ENCODE data around the gene SLX4IP.

Gene SLX4IP

DNA sequence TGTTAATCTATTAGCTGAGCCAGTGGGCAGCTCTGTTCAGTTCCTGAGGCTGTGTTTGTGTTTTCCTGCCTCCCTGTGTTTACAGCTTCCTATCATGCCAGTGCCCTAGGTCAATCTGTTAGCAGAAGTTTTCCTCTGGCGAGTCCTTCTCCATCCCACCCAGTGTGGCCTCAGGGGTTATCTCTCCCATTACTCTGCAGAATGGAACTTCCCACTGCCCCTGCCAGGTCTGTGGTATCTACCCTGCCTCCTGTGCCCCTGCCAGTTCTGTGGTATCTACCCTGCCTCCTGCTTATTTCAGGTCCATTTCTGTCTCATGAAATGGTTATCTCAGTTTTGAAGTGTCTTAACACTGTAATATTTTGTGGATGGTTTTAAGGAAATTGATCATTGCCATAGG, 63.1 kb downstream of the SLX4IP start:
- no peak for DNase-seq

DNA sequence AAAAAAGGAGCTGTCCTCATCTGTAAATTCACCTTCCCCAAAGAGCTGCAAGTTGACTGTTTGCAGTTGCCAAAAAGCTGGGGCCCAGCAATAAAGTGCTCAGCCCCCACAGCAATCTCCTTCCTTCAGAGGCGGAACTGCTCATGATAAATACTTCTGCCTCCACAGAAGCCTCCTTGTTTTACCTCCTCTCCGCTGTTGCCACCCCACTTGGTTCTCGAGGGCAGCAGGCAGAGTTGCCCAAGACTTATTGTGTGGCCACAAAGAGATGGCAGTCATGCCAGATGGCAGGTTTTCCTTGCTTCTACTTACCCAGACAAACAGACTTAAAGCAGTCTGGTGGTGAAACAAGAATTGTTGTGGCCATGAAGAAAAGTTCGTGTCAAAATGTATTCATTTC, 66.3 kb downstream of the SLX4IP start:
- no peak for DNase-seq

DNA sequence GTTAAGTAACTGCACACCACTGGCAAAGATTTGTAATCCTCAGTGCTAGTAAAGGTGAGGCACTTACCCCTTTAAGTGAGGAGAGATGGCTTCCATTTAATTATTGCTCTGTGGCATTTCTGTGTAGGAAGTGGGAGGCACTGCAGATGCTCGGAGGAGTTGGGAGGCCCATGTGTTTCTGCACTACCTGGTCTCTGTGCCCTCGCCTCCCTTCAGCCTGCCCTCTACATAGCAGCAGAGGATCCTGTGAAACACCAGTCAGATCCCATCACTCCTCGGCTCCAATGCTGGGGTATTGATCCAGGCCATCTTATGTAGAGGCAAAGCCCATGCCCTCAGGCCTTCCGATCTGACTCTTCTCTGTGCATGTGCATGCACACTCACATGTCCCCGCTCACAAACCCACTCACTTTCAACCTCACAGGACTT, 67.0 kb downstream of the SLX4IP start:
- DNase-seq: no peak

DNA sequence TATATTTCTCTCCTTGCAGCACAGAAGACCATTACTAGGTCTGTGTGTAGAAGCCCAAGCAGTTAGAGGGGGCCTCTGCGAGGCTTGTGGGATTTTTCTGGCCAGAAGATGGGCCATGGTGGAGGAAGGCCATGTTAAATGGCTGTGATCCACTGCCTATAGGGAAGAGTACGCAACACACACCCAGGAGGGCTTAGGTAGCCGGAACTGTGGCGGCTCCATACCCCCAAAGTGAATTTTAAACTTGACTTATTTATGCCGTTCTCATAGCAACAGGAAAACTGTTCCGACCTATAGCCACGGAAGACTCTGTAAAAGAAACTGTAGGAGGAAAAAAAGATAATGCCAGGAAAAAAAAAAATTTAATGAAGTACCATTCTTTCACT, 69.5 kb downstream of the SLX4IP start:
- DNase-seq: no peak

DNA sequence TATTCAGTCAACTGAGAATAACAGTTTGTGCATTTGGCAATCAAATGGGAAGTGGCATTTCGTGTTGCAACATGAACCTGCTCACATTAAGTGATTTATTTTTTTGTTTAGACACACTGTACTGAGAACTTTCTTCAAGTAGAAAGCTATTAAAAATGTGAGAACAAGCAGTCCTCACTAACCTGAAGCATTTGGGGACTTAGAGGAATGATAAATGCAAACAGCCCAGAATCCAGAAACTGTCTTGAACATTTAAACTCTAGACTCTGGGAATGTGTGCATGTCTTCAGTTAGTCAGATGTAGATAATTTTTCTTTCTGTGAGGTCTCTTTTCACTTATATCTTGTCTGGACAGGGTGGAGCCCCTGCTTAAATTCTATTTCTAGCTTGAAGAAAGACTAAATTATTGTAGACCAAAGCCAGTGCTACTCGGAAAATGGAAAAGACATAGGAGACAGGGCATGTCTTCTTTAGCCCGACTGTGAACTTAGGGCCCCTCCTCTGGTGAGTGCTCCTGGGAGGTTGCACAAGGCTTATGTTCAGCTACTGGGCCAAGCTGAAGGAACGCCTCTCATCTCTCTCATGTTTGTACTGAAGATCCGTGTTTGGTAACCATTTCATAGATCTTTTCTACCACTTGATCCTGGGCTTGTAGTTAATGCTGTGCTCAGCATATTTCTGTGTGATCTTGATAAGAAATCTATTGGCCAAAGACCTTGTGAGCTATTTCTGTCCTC, 70.1 kb downstream of the SLX4IP start:
- no peak for DNase-seq

DNA sequence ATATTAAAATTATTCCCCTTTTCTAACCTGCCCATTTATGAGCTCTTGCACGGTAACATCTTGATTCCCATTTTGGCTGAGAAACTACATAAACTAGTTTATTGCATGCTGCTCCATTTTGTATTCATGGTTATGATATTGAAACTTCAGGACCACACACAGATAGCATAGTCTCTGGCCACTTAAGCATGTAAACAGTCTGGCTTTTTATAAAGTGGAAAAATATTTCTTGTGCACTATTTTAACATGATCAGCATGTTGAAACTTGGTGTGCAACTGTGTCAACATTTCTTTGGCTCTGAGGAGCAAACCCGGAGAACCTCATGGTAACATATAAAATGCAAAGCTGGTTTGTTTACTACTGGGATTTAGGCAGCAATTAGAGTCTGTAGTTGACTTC, 70.7 kb downstream of the SLX4IP start:
- no peak for DNase-seq

DNA sequence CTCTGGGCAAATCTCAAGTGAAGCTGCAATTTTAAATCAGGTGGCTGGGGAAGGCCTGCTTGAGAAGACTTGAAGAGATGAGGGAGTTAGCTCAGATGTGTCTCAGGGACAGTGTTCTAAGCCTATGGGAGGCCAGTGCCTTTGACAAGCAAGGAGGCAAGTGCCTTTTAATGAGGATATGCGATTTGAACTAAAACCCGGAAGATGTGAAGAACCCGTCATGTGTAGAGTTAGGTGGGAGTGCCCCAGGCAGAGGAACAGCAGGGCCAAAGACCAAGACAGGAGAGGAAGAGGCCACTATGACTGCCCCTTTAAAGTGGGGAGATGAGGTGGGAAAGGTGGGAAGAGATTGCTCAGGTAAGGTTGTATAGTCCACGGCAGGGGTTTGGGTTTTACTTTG, 71.9 kb downstream of the SLX4IP start:
- DNase-seq: no peak

DNA sequence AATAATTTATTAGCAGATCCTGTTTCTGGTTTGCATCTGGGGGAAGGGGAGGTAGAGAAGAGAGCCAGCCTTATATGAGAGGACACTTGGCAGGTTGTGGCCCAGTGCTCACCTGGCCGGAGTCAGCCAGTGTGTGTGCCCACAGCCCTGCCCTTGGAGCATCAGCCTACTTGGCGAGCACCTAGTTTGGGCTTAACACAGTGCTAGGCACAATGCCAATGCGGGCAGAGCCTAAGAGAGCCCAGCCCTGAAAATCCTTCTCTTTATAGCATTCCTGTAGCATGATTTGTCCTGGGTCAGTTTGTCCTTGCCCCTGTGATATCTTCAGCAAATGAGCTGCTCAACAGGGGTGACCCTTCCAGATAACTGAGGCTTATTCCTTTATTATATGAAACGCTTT, 73.0 kb downstream of the SLX4IP start:
- no peak for DNase-seq

DNA sequence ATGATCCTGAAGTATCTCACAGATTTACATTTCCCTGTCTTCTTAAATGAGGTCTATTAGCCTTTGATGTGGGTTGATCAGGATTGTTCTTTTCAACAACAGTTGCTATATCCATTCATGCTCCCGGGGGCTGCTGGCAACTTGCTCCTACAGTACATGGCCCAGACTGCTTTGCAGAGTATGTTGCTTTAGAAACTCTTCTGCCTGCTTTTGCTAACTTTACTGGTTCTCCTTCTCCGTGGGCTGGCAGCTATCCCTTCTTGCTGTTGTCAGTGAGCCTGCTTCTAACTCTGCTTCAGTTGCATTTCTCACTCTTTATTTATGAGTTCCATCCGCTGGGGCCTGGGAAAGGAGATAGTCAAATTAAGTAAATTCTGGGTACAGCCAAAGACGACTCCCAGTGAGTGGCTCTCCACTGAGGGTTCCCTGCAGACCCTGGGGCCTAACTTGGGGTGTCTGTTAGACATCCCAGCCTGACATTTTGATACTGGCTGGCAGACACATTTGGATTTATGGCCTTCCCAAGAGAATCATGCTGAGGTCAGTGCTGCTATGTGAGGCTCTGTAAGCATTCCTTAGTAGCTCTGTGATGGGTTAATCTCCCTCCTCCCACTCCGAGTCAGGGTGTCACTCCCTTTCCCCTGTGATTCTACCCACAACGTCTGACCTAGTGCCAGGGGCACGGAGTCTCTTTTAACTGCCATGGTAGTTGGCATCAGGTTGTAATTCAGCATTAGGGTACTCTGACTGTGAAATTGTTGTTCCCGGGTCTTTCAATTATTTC, 73.6 kb downstream of the SLX4IP start:
- DNase-seq: no peak

DNA sequence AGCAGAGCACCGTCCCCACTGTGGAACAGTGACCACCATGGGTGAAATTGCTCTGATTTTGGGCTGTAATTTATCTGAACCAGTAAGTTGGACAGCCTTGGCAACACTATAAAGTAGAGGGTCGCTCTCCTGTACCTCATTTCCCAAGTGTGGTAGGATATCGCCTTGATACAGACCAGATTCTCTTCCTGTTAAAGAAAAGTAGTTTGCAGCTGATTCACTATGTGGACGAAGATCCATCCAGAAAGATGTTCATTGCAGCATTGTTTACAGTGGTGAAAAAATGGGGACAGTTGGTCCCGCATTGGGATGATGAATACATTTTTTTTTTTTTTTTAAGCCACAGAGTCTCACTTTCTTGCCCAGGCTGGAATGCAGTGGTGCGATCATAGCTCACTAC, 74.3 kb downstream of the SLX4IP start:
- no peak for DNase-seq

DNA sequence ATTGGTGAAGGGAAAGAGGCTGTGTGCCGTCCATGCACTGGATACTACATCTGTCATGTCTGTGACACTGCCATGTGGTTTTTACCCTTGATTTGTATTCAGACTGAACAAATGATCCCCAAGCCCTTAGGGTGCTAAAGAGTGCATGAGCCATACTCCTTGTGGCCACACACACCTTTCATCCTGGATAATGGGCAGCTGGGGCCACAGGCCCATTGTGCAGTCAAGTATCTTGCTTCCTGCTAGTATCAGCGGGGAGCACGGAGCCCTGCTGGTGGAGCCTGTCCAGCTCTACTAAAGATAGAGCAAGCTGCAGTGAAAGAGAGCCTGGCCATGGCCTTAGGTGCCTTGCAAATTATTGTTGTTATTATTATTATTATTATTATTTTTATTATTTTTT, 75.1 kb downstream of the SLX4IP start:
- DNase-seq: no peak

DNA sequence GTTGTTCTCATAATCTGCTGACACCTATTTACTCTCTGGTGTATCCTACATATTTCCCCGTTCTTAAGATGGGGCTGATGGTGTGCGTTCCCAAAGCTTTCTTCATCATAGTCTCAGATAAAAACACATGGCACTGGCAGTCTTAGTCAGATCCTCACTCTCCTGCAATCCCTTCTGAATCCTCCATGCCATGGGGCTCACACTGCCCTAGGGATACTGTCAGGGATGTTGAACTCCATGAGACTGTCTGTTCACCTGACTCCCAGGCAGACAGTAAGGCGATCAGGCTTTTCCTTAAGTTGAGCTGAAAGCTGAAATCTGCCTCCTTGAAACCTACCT, 76.0 kb downstream of the SLX4IP start:
- no peak for DNase-seq

DNA sequence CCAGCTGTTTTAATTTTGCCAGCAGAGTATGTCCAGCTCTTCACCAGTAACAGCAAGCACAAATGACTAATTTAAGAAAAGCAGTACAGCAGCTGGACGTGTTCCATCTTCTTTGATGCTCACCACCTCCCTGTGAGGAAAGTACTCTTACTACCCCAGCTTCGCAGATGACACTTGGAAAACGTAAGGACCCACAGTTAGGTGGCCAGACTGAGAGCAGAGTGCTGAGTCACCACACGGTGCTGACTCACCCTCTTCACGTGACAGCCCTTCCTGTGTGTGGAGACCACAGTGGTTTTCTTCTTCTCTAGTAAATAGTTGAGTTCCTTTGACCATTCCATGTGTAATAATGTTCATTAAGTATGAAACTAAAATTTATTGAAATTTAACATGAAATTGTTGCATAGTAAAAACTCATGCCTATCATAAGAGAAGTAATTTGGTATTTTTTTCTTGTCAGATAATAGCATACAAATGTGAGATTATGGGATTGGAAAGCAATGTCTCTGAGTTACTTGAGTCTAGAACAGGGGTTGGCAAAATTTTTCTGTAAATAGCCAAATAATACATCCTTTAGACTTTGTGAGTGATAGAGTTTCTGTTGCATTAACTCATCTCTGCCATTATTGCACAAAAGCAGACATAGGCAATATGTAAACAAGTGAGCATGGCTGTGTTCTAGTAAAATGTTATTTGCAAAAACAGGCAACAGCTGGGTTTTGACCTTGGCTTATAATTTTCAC, 76.6 kb downstream of the SLX4IP start:
- peak; percentile 16 for DNase-seq

DNA sequence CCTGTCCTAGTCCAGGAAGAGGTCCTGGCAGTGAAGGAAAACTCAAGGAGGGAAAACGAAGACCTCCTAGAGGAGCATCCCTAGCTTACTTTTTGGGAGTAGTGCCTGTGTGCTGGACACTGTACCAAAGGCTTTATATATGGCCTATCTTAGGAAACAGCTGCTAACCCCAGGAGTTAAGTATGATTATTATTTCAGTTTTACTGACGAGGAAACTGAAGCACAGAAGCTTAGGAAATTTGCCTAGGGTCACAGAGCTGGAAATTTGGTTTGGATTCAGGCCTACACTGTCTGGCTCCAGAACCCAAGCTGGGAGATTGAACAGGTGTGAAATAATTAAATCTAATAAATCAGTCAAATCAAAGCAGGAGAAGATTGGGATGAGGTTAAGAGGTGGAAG, 78.0 kb downstream of the SLX4IP start:
- DNase-seq: no peak

DNA sequence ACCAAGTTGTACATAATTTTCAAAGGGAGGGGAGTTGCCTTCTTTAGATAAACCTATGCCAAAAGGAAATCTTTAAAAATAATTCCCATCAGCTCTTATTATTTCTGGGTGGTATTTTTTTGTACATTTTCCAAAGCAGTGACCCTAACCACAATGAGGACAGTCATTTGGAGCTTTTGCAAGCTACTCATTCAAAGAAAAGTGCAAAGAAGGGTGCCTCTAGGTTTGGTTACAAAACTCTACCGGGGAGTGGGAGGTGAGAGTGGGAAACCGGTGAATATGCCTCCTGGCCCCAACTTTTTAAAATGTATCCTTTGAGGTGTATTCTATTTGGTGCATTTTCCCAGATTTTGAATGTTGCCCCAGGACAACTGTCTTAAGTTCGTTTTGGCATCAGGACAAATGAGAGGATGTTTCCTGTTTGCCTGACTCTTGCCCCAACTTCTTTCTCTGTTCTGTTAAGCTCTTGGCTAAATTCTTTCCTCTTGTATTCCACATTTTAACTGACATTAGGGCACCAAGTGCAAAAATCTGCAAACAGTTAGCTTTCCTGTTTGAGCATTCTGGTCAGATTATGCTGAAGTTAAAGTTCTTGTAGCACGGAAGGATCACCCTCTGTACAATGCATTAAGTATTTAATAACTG, 78.9 kb downstream of the SLX4IP start:
- no peak for DNase-seq

DNA sequence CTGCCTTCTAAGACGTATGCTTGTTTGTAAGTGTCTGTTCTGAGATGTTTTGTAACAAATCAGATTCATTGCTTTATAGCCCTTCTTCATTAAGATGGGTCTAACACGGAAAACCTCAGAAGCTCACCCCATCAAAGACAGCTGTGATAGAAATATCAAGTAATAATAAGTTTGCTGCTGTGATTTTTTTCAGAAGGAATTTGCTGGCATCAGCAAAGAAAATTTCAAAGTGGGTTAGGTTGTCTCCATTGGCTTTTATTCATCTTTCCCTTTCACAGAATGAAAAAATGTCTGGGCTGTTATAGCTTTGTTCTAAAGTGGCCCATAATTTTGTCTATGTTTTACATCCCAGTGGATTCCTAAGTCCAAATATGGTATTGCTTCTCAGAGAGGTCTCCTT, 81.4 kb downstream of the SLX4IP start:
- DNase-seq: no peak

DNA sequence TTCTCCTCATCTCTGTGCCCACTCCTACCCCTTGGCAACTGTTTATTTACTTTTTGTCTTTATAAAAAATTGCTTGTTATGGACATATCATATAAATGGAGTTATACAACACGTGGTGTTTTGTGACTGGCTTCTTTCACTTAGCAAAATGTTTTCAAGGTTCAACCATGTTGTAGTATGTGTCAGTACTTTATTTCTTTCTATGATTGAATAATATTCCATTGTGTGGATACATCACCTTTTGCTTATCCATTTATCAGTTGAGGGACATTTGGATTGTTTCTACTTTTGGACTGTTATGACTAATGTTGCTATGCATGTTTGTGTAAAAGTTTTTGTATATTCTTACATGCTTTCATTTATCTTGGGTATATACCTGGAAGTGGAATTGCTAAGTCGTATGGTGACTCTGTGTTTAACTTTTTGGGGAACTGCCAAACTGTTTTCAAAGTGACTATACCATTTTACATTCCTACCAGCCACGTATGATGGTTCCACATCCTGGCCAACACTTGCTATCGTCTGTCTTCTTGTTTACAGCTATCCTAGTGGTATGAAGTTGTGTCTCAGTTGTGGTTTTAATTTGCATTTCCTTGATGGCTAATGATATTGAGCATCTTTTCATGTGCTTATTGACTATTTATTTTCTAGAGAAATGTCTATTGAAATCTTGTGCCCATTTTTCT, 84.4 kb downstream of the SLX4IP start:
- DNase-seq: no peak

DNA sequence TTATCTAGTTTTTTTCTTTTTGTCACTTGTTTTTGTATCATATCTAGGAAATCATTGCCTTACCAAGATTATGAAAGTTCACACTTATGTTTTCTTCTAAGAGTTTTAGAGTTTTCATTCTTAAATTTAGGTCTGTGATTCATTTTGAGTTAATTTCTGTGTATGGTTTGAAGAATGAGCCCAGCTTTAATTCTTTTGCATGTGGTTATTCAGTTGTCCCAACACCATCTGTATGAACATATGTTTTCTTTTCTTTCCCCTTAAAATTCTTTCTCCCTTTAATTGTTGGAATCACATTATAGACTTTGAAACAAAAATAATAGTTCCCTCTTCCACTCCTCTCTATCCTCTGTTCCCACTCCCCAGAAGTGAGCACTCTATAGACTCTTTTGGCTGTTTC, 85.4 kb downstream of the SLX4IP start:
- DNase-seq: no peak

DNA sequence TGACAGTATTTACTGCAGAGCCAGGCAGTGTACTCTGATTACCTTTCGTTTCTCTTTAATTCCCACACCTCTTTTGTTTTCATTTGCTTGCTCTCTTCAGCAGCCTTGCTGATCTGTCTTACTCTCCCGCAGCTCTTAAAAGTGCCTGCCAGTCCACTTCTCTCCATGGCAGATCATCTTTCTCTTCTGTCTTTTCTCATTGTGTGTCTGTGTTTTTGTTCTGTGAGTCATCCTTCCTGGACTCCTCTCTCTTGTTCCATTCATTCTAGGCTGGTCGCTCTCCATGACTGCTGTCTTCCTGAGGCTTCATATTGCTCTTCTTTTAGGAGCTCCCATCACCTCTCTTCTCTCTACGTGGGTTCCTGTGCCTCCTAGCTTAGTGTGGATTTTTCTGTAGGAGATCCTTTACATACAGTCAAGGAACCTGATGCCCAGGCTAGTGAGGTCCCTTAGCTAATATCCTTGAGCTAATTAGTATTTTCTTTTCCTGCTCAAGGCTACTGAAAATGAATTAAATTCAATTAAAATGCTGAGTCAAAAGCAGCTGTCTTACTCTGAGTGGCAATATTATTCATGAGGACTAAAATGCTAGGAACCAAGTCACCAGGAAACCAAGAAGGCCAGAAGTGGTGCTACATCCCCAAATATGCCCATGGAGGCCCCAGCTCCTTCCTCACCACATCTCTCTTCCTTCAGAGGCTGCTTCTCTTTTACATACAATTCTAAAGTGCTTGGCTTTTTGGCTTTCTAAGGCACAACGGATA, 86.1 kb downstream of the SLX4IP start:
- DNase-seq: no peak

DNA sequence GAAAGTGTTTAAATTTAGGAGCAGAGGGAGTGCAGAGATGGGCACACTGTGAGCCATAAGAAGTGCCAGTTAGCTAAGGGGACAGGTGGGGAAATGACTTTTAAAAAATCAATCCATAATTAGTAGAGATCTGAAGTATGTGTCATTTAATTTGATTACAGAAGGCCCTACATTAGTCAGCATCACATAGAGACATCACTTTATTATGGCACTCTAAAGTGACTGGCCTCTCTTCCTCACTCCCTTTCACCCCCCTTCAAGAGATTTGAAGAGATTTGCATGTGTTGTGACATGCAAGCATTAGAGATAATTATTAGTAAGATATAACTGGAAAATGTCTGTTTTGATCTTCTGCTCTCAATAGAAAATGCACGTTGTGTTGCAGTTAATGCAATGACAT, 86.7 kb downstream of the SLX4IP start:
- no peak for DNase-seq

DNA sequence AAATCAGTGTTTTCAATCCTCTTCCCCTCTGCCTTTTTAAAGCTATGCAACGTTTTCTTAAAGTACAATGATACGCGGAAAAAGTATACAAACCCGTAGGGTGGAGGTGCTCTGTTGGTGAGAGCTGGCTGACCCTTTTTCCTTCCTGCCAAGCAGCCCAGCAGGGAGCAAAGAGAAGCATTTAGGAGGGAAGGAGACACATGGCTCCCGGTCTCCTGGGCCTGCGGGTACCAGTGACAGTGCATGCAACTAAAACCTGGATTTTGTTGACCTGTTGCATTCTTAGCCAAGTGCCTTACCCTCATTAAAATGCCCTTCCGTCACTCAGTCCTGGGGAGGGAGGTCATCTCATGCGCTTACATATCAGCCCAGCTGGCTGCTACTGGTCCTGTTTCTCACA, 87.2 kb downstream of the SLX4IP start:
- DNase-seq: no peak

DNA sequence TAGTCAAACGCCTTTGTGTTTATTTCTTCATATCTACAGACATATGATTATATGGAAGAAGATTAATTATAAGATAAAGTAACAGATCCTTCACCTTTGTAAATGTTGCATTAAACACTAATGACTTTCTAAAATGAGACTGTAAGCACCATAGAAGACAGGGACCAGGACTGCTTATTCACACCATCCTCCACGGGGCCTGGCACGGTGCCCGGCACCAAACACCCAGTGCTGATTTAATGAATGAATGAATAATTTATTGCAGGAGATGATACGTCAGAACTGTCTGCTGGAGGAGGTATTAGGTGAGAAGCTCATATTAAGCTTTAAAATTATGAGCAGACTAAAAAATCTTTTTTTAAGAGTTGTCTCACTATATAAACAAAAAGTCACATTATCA, 88.3 kb downstream of the SLX4IP start:
- peak; percentile 58 for DNase-seq

All from NCI-H1092 treated with DMSO at 0.1 percent for 48 hours (cell line).